ENCODE results near the gene DNMBP.
"Not testable (repeated sequence)": the region's sequence is repeated elsewhere in the genome, so short reads cannot be mapped to it uniquely, and the experiment has no call there.

Gene DNMBP

DNA sequence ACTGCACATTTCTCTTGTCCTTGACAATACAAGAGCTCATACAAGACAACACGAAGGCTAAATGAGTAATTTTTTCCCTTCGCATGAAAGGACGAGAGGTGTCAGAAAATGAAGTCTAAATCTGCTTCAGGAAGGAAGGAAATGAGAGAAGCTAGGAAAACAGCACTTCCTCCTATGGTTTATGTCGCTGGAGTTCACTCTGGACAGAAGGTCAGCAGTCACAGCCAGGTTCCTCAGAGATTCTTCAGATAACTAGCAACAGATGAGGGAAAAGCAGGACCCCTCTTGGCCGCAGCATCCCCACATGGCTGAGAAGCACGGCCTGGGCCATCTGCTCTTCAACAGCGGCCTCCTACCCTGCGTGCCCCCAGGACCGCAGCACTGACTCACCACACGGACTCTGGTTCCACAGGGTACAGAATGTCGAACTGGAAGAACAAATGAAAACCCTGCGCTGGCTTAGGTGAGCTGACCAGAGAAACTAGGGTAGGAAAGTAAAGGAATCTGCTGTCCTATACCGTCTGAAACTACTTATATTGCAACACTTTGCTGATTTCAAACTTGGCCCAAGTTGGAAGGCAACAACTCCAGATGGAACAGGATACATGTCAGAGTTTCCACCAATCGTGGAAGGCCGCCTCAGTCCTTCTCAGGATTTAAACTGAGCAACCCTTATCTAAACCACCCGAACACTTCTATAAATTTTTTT lies 26.3 kb downstream of the DNMBP start:
- no peak for DNase-seq

DNA sequence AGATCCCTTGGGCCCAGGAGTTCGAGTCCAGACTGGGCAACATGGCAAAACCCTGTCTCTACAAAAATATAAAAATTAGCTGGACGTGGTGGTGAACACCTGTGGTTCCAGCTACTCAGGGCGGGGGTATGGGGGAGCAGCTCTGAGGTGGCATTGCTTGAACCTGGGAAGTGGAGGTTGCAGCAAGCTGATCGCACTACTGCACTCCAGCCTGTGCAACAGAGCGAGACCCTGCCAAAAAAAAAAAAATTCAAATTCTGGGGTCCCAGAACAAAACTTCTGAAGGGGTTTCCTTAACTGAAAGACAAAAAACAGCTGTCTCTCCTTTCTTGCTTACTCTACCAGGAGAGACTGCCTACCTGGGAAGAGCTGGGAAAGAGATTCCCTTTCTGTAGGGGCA lies 27.0 kb downstream of the DNMBP start:
- no peak for DNase-seq

DNA sequence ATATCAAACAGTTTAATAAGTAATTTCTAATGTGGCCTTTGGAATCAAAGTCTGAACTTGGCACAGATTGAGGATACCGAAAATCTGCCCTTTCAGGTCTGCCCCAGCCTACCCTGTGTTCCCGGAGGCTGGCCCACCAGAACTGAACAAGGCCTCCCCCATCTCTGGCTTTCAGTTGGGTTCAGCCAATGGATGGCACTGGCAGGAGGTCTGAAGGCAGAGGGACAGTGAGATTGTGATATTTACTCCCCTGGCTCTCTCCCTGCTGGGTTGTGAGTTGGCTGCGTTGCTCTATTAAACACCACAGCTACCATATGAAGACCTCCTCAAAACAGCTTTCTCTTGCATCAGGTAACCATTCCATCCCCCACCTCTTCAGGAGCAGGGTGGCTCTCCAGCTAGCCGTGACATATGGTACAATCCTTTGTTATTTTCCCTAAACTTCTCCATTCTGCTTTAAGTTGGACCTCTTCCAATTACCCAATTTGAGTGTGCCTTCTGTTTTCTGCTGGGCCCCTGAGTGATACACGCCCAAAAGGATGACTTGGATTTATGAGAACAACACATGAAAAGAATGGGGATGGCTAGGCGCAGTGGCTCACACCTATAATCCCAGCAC lies 28.1 kb downstream of the DNMBP start:
- DNase-seq, result no peak

DNA sequence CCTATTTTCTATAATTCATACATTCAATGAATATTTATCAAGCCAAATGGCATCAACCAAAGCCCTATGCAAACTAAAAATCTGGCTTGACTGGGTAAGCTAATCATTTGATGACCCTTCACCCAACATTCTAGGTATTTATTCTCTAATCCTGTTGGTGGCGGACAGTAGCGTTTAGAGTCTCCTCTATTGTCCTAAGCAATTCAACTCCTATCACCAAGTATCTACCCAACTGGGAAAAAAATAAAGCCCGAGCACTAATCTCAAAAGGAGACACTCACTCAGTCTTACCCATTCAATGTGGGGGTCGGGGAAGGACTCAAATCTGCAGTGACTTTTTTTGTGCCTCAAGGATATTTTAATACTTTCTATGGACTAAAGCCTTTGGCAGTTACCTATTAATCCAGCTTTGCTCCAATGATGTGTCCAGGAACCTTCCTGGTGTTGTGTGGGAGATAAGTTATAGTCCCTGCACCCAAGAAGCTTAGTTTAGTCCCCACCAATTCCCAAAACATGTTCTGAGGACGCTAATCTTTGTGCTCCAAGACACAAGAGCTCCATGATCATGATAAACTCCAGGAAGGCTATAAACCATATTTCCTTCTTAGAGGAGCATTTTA lies 30.6 kb downstream of the DNMBP start:
- DNase-seq, result no peak

- DNase-seq, result no peak
Observed at GRCh38 chr10:99977916-99978315, 31.8 kb downstream of the DNMBP start.

GRCh38 chr10:99976886-99977665 lies 32.7 kb downstream of the DNMBP start:
- DNase-seq, result no peak

- no peak for DNase-seq
Observed at GRCh38 chr10:99975942-99976809, 33.6 kb downstream of the DNMBP start.

DNA sequence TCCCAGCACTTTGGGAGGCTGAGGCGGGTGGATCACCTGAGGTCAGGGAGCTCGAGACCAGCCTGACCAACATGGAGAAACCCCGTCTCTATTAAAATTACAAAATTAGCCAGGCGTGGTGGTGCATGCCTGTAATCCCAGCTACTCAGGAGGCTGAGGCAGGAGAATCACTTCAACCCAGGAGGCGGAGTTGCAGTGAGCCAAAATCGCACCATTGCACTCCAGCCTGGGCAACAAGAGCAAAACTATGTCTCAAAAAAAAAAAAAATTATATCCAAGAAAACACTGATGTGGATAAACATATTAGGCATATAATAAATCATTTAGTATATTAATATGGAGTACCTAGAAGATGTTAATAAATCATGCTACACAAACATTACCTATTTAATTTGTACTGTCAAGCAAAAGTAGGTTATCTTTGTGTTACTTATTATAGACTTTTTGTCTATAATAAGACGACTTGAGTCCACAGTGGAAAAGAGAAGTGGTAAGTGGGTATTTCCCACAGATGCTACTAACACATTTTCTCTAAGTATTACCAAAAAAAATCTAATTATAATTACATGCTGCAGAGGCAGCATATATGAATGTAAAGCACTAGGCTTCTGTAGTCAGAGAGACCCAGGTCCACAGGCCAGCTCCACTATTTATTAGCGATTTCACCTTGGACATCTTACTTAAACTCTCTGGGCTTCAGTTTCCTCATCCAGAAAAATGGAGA lies 34.5 kb downstream of the DNMBP start:
- DNase-seq, result no peak

GRCh38 chr10:99973190-99973589 lies 36.6 kb downstream of the DNMBP start:
- no peak for DNase-seq

DNA sequence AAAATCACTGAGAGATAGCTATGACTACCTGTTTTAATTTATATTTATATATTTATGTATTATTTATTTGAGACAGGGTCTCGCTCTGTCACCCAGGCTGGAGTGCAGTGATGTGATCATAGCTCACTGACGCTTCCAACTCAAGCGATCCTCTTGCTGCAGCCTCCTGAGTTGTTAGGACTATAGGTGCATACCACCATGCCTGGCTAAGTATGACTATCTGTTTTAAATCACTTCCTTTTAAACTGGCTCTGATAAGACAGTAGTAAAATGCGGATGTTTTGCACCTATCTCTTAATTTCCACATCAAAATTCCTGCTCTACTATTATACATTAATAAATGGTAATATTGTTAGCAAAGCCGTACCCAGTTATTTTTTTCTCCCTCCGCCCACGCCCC lies 41.8 kb downstream of the DNMBP start:
- DNase-seq, result no peak

DNA sequence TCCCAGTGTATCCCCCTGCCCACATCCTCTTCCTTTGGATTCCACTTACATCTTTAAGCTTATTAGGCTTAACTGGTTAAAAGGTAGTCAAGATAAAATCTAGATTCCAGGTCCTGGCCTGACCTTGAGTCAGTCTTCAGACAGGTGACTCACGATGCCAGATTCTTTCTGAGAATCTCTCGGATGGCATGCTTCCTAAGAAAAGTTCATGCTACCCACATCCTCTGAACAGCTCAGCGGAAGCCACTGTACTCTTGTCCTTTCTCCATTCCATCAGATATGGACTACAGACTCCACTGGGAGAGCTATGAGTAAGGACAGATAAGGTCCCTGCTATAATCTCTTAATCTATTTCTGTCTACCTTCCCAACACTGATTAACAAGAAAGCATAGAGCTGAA lies 43.4 kb downstream of the DNMBP start:
- no peak for DNase-seq

GRCh38 chr10:99965700-99966099 lies 44.0 kb downstream of the DNMBP start:
- DNase-seq, result no peak

DNA sequence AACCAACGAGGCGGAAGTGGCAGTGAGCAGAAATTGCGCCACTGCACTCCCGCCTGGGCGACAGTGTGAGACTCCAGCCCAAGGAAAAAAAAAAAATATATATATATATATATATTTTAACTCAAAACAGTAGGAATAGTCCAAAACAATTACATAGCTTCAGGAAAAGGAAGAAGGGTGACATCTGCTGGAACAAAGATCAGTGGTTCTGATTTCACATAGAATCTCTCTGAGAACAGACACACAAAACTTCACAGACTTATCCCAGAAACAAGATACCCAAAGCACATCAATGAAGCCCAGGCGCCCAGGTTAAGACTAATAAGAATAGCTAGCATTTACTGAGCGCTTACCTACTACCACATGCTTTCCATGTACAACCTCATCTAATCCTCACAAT lies 45.0 kb downstream of the DNMBP start:
- no peak for DNase-seq

DNA sequence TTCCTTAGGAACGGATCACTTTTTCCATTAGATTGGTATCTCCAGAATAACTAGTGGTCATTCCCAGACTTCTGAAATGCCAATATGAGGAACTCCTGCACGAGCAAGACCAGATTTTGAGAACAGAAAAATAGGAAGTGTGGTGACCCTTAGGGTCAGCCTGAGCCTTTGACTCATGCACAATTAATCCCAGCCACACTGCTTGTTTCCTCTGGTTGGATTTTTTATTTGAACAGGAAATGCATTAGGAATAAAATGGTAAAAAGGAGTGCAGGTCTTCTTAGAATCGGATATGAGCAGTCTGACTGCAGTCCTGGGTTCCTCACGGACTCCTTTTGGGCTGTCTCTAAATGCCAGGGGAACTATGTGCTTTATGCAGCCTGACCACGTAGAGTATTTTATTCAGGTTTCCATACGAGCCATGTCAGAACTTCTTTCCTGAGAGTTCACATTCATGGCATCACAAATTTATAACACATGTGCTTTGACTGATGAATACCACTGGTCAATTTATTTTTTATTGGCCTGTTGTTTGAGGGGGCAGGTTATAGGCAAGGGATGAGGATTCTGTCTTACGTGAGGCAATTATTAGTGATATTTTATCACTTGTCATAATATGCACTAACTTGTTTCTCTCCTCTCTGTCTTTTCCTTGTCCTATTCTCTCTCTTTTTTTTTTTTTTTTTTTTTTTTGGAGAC lies 46.1 kb downstream of the DNMBP start:
- DNase-seq, result not testable (repeated sequence)

- no peak for DNase-seq
Observed at GRCh38 chr10:99958806-99959205, 50.9 kb downstream of the DNMBP start.

DNA sequence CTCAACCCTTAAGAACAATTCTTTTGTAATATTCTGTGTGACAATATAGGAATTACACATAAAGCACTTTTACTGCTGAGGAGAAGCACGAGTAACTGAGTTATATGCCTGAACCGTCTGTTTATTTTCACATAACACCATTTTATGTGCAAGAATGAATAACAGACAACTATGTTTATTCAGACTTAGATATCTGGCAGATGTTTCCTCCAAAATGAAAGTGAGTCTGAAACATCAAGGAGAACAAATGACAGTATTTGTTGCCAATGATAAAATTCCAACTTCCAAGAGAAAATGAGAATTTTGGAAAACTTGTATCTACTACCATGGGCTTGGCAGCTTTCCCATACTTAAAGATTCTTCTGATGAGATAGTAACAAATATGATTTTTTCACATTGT lies 51.4 kb downstream of the DNMBP start:
- DNase-seq, result no peak

- DNase-seq, result not testable (repeated sequence)
Observed at GRCh38 chr10:99953510-99953909, 56.2 kb downstream of the DNMBP start.

DNA sequence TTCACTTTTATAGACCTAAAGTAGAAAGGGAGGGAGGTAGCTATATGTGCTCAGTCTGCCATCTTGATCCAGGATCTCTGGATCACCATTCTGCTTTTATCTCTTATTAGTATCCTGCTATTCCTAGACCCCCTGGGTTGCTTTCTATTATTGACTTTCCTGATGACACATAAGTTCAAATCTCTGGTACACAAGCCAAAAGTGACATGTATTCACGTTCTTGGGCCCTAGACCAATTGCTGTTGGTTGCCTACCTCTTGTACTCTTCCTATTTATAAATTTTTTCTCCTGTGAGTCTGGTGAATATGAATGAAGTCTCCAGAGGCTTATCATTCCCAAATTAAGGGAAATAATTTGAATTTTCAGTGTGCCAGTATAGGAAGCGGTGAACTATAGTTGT lies 56.9 kb downstream of the DNMBP start:
- DNase-seq, result no peak

- DNase-seq, result not testable (repeated sequence)
Observed at GRCh38 chr10:99946051-99946450, 63.7 kb downstream of the DNMBP start.

- no peak for DNase-seq
Observed at GRCh38 chr10:99945263-99945662, 64.5 kb downstream of the DNMBP start.

- no peak for DNase-seq
Observed at GRCh38 chr10:99944860-99945259, 64.9 kb downstream of the DNMBP start.
